IgD-negative memory B cell (primary cell): ENCODE data around the gene B4GALNT3. TPM values are rescaled to one million over a fixed set of nuclear protein-coding genes. Genes with fewer than 3 reads are reported as not detected.
A peak's percentile ranks its signal among the peaks of the same experiment; 100 is the strongest.
"Not testable (repeated sequence)": the region's sequence is repeated elsewhere in the genome, so short reads cannot be mapped to it uniquely, and the experiment has no call there.

Experiments used
- H3K27ac Mint-ChIP-seq, 3 donors: one replicate each; pipeline ENCODE4 v1.8.0; 2020 to 2022; ENCODE audit warnings: mild to moderate bottlenecking in 3 of 3, mixed read lengths in 3 of 3, moderate library complexity in 1 of 3
- H3K27me3 Mint-ChIP-seq: one replicate; pipeline ENCODE4 v1.8.0; 2021; ENCODE audit warnings: mixed read lengths
- H3K36me3 Mint-ChIP-seq: one replicate; pipeline ENCODE4 v1.8.0; 2020; ENCODE audit warnings: mild to moderate bottlenecking, mixed read lengths
- H3K4me1 Mint-ChIP-seq, 3 donors: one replicate each; pipeline ENCODE4 v1.8.0; 2020 to 2022; ENCODE audit warnings: mixed read lengths in 3 of 3, mild to moderate bottlenecking in 1 of 3
- H3K4me3 Mint-ChIP-seq, 4 donors: one replicate each; pipeline ENCODE4 v1.8.0; 2020 to 2022; ENCODE audit warnings: mild to moderate bottlenecking in 4 of 4, mixed read lengths in 4 of 4, moderate library complexity in 3 of 4
- H3K9me3 Mint-ChIP-seq, 3 donors: one replicate each; pipeline ENCODE4 v1.8.0; 2020 to 2021; ENCODE audit warnings: mixed read lengths in 3 of 3, mild to moderate bottlenecking in 1 of 3
- polyA plus RNA-seq: library from polyadenylated mRNA; unstranded; fragments of 300-500 nt; fragmentation: Illumina TruSeq; gene quantifications from one replicate; pipeline ENCODE4 v1.2.3, GENCODE V29; 2021

Gene B4GALNT3
- polyA plus RNA-seq, 1 donor from 2014 or later: 0.89 TPM

DNA sequence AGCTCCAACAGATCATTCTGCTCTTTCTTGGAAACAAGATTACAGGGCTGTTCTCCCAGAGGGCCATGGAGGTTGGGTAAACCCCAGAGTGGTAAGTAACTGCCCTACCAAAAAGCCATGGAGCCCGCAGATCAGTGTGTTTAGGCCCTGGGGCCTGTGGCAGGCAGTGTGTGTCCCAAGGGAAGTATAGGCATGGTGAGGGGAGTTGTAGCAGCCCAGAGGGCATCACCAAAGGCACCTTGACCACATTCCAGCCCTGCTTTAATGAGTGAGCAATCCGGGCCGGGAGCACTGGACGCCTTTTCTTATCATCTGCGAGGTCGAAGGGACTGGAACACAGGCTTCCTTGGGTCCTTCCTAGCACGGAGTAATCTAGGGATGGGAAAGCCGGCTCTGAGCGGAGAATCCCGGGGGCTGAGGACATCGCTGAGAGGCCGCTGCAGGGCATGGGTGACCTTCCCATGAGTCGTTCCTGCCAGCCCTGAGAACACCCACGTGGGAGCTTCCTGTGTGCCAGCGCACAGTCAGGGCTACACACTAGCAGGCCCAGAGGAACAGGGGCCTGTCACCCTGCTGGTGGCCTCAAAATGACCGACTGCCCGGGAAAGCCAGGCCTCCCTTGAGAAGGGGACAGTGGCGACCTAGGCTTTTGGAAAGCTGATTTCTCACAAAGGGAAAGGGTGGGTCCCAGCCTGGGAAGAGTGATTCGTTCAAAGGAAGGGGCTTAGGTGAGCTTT, 112.2 kb downstream of the B4GALNT3 start:
- H3K4me3 Mint-ChIP-seq: peak overlapping the region in 2 of 4 donors; percentile 27 to 49
- peak overlapping the region in 1 of 3 donors; percentile 33 for H3K27ac Mint-ChIP-seq
- H3K36me3 Mint-ChIP-seq: peaks cover 2% of the 10 kb centered on the region
- H3K27me3 Mint-ChIP-seq: no peaks in the 10 kb centered on the region
- H3K4me1 Mint-ChIP-seq: peaks cover 4 to 7% (median 5%) of the 10 kb centered on the region in 3 donors
- H3K9me3 Mint-ChIP-seq: peaks cover 0 to 2% (median 0%) of the 10 kb centered on the region in 3 donors

GRCh38 chr12:572532-572899, 112.8 kb downstream of the B4GALNT3 start:
- H3K27me3 Mint-ChIP-seq: no peaks in the 10 kb centered on the region
- peaks cover 4 to 7% (median 5%) of the 10 kb centered on the region in 3 donors for H3K4me1 Mint-ChIP-seq
- no peak overlapping the region for H3K27ac Mint-ChIP-seq
- H3K9me3 Mint-ChIP-seq: peaks cover 0 to 2% (median 0%) of the 10 kb centered on the region in 3 donors
- peaks cover 2% of the 10 kb centered on the region for H3K36me3 Mint-ChIP-seq
- H3K4me3 Mint-ChIP-seq: peak overlapping the region in 1 of 4 donors; percentile 27

- Mint-ChIP-seq H3K4me1 (peaks cover 4 to 7% (median 5%) of the 10 kb centered on the region in 3 donors), H3K36me3 (peaks cover 1% of the 10 kb centered on the region), H3K9me3 (peaks cover 0 to 2% (median 0%) of the 10 kb centered on the region in 3 donors), H3K27me3 (no peaks in the 10 kb centered on the region), H3K27ac (no peak overlapping the region), H3K4me3 (no peak overlapping the region)
Measured at GRCh38 chr12:573232-573631, 113.5 kb downstream of the B4GALNT3 start.

DNA sequence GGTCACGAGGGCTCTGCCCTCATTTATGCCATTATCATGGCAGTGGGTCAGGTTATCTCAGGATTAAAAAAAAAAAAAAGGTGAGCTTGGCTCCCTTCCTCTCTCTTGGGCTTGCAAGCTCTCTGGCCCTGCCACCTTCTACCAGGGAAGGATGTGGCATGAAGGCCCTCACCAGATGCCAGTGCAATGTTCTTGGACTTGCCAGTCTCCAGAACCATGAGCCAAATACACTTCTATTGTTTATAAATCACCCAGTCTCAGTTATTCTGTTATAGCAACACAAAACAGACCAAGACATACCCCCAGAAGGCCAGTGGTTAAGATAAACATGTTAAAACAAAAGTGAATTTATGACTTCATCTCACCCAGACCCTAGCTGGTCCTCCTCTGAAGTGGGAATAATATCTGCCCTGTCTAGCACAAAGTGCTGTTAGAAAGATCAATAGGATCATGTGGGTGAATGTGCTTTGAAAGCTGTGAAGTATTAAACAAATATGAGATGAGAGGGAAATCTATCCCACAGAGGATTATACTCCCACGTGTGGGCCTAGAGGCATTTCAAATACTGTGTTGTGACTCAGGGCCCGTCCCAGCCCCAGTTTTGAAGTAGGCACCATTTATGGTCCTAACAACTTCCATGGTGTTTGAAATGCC, 114.9 kb downstream of the B4GALNT3 start:
- Mint-ChIP-seq H3K4me3 (no peak overlapping the region), H3K27ac (no peak overlapping the region), H3K4me1 (peaks cover 3 to 6% (median 3%) of the 10 kb centered on the region in 3 donors), H3K9me3 (peaks cover 0 to 2% (median 0%) of the 10 kb centered on the region in 3 donors), H3K36me3 (no peaks in the 10 kb centered on the region), H3K27me3 (no peaks in the 10 kb centered on the region)

DNA sequence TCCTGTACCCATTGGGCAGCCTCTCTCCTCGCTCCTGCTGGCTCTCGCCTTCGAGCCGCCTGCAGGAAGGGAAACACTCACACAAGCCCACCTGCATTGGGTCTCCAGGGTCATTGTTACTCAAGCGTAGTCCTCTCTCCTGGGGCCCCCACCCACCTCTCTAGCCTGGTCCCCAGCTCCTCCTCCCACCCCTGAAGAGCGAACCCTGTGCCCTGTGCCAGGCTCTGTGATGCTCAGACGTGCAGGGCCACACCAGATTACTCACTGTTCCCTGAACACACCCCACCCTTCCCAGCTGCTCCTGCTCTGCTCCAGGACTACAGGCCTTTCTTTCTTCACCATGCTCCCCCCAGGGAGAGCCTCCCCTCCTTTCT, 115.4 kb downstream of the B4GALNT3 start:
- no peak overlapping the region for H3K27ac Mint-ChIP-seq
- H3K36me3 Mint-ChIP-seq: no peaks in the 10 kb centered on the region
- no peak overlapping the region for H3K4me3 Mint-ChIP-seq
- peaks cover 0 to 2% (median 0%) of the 10 kb centered on the region in 3 donors for H3K9me3 Mint-ChIP-seq
- peaks cover 0 to 3% (median 0%) of the 10 kb centered on the region in 3 donors for H3K4me1 Mint-ChIP-seq
- no peaks in the 10 kb centered on the region for H3K27me3 Mint-ChIP-seq

DNA sequence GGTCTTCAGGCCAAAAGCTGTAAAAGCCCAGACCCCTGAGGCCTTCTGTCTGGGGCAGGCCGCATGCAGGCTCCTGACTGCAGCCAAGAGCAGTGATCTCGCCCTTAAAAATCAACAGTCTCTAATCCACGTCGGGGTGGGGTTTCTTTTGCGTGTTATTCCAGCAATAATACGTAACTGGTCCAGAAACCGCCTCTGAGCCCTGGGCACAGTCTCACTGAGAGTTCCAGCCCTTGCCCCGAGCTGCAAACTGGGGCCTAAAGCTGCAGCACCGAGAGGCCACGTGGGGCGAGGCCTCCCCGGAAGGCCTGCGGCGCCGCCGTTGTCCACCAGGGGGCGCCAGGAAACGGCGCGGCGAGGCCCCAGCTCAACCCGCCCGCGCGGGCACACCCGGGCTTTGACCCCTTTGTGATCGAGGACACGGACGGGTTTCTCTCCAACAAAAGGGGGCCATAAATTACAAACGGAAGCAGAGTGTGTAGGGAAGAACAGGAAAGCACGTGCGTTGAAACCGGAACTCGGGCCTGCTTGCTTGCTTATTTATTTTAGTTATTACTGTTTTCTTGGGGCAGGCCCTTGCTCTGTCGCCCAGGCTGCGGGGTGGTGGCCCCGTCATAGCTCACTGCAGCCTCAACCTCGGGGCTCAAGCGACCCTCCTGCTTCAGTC, 116.3 kb downstream of the B4GALNT3 start:
- no peaks in the 10 kb centered on the region for H3K36me3 Mint-ChIP-seq
- peaks cover 0 to 2% (median 0%) of the 10 kb centered on the region in 3 donors for H3K9me3 Mint-ChIP-seq
- H3K27me3 Mint-ChIP-seq: no peaks in the 10 kb centered on the region
- peak overlapping the region in 3 of 4 donors; percentile 71 to 87 (median 81) for H3K4me3 Mint-ChIP-seq
- peaks cover 0 to 3% (median 0%) of the 10 kb centered on the region in 3 donors for H3K4me1 Mint-ChIP-seq
- H3K27ac Mint-ChIP-seq: peak overlapping the region in 1 of 3 donors; percentile 16

- Mint-ChIP-seq H3K4me1 (peaks cover 0 to 3% (median 0%) of the 10 kb centered on the region in 3 donors), H3K4me3 (peak overlapping the region in 2 of 4 donors; percentile 5 to 83), H3K27me3 (no peaks in the 10 kb centered on the region), H3K27ac (peak overlapping the region in 1 of 3 donors; percentile 16), H3K9me3 (peaks cover 0 to 2% (median 0%) of the 10 kb centered on the region in 3 donors), H3K36me3 (no peaks in the 10 kb centered on the region)
Measured at GRCh38 chr12:576615-577110, 116.9 kb downstream of the B4GALNT3 start.

DNA sequence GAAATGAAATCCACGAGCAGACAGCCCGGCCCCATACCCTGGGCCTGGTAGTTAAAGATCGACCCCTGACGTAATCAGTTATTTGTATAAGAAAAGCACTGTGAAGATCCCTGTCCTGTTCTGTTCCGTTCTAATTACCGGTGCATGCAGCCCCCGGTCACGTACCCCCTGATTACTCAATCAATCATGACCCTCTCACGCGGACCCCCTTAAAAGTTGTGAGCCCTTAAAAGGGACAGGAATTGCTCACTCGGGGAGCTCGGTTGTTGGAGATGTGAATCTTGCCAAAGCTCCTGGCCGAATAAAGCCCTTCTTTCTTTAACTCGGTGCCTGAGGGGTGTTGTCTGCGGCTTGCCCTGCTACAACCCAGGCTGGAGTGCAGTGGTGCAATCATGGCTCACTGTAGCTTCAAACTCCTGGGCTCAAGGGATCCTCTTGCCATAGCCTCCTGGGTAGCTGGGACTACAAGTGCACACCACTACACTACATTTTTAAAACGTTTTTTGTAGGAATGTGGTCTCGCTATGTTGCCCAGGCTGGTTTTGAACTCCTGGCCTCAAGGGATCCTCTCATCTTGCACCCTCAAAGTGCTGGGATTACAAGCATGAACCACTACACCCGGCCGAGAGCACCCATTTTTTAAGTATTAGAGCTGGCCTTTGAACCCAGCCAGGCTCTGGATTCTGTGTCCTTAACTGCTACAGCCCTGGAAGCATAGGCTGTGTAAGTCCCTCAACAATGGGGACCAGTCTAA, 118.4 kb downstream of the B4GALNT3 start:
- H3K36me3 Mint-ChIP-seq, H3K27ac Mint-ChIP-seq, H3K9me3 Mint-ChIP-seq, H3K4me3 Mint-ChIP-seq, H3K4me1 Mint-ChIP-seq, H3K27me3 Mint-ChIP-seq: not testable (repeated sequence)

DNA sequence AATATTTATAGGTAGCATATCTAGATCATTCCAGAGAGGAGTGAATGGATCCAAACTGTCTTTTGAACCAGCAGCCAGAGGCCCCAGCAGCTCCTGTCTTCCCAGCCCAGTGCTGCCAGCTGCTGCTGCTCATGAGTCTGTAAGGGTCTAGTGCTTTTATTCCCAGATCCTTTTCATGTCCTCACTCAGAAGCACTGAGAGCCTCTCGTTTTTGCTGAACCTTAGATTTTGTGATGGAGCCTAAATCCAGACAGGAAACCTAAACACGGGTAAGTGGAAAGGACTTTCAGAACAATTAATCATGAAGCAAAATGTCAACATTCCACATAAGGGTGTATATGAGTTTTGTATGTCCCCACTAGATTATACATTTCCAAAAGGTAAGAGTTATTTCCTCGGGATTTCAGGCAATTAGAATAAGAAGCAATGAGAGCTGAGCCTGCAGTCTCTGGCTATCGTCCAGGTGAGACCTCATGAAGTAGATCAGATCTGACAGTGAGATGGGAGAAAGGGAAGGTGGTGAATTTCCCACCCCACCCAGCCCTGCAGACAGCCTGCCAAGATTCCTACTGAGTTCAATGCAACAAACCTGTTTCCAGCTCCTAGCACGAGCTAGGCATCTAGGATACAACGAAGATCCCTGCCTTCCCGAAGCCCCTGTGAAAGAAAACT, 119.1 kb downstream of the B4GALNT3 start:
- Mint-ChIP-seq H3K27ac (no peak overlapping the region), H3K4me1 (peaks cover 0 to 3% (median 0%) of the 10 kb centered on the region in 3 donors), H3K27me3 (no peaks in the 10 kb centered on the region), H3K4me3 (no peak overlapping the region), H3K36me3 (no peaks in the 10 kb centered on the region), H3K9me3 (peaks cover 0 to 2% (median 0%) of the 10 kb centered on the region in 3 donors)

DNA sequence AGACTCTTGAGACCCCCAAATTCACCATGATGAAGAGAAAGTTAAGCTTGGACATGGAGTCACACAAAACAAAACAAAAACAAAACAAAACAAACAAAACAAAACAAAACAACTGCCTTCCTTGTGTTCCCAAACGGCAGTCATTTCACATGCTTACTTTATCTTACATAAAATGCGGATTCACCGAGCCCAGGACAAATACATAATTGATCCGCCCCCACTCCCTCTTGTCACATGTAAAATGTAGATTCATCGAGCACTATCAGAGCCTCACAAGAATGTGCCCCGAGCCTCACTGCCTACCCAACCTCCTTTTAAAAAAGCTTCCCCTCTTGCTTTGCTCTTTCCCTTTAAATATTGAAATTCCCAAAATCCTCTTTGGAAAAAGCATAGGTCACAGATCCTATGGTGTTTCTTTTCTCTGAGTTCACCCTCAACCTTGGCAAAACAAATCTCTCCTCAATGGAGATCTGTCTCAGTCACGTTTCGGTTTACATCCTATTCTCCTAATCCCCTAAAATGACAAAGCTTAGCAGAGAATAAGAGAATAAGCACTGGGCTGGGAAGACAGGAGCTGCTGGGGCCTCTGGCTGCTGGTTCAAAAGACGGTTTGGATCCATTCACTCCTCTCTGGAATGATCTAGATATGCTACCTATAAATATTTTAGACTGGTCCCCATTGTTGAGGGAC, 119.8 kb downstream of the B4GALNT3 start:
- peak overlapping the region in 2 of 3 donors; percentile 48 to 57 for H3K27ac Mint-ChIP-seq

GRCh38 chr12:580813-581212, 121.1 kb downstream of the B4GALNT3 start:
- Mint-ChIP-seq H3K27ac (no peak overlapping the region), H3K4me1 (peaks cover 0 to 6% (median 3%) of the 10 kb centered on the region in 3 donors), H3K27me3 (no peaks in the 10 kb centered on the region), H3K9me3 (no peaks in the 10 kb centered on the region), H3K36me3 (no peaks in the 10 kb centered on the region), H3K4me3 (no peak overlapping the region)

More for the DNA sequence above, 119.8 kb downstream of the B4GALNT3 start:
- Mint-ChIP-seq H3K36me3 (no peaks in the 10 kb centered on the region), H3K4me3 (no peak overlapping the region), H3K27me3 (no peaks in the 10 kb centered on the region), H3K9me3 (no peaks in the 10 kb centered on the region), H3K4me1 (peaks cover 0 to 3% (median 0%) of the 10 kb centered on the region in 3 donors)

DNA sequence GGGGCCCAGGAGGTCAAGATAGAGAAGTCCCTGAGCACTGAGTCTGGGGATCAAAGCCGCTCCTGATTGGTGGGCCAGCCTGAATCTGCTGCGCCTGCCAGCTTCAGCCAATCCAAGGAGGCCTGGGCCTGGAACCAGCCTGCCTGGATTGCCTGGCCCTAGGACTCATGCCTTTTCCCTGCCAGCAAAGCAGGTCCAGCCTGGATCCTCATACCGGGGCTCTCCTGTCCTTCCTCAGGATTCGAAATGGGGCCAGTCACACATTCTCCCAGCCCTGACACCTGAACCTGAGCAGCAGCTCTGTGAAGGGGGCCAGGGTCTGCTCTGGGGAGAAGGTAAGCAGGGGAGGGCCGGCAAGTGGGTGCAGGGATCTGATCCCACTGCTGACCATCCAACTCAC, 121.6 kb downstream of the B4GALNT3 start:
- Mint-ChIP-seq H3K9me3 (no peaks in the 10 kb centered on the region), H3K4me3 (no peak overlapping the region), H3K27ac (no peak overlapping the region), H3K36me3 (no peaks in the 10 kb centered on the region), H3K27me3 (no peaks in the 10 kb centered on the region), H3K4me1 (peaks cover 0 to 9% (median 6%) of the 10 kb centered on the region in 3 donors)

DNA sequence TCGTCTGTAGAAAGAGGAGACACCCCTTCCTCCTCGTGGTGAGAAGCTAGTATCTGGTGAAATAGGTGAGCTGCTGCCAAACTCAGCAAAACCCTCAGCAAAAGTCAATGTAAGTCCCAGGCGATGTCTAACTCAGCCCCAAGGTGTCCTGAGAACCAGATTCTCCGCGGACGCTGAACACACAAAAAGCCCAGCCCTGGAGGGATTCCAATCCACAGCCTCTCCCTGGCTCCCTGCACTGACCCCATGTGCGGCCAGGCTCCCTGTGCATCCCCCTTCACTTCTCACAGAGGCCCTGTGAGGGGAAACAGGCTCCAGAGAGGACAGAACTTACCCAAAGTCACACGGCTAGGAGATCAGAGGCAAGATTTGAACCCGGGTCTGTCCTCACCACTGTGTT, 122.0 kb downstream of the B4GALNT3 start:
- no peaks in the 10 kb centered on the region for H3K9me3 Mint-ChIP-seq
- H3K4me3 Mint-ChIP-seq: no peak overlapping the region
- H3K27me3 Mint-ChIP-seq: no peaks in the 10 kb centered on the region
- H3K36me3 Mint-ChIP-seq: no peaks in the 10 kb centered on the region
- H3K27ac Mint-ChIP-seq: no peak overlapping the region
- H3K4me1 Mint-ChIP-seq: peaks cover 0 to 6% (median 6%) of the 10 kb centered on the region in 3 donors
